Measurements from ENCODE around the gene UPF2. TPM values are rescaled to one million over a fixed set of nuclear protein-coding genes. Genes with fewer than 3 reads are reported as not detected.

The UPF2 gene
- total RNA-seq, 1 donor from 2014 or later, result 30.5 TPM

GRCh38 chr10:11959966-11960365 is 82.6 kb downstream of the UPF2 start:
- DNase-seq (ENCODE audit: low read depth), result peak; percentile 9

- DNase-seq (ENCODE audit: low read depth), result peak; percentile 91
Observed at GRCh38 chr10:11958956-11959355, 83.7 kb downstream of the UPF2 start.

GRCh38 chr10:11951695-11952094 is 90.9 kb downstream of the UPF2 start:
- no peak for DNase-seq (ENCODE audit: low read depth)

DNA sequence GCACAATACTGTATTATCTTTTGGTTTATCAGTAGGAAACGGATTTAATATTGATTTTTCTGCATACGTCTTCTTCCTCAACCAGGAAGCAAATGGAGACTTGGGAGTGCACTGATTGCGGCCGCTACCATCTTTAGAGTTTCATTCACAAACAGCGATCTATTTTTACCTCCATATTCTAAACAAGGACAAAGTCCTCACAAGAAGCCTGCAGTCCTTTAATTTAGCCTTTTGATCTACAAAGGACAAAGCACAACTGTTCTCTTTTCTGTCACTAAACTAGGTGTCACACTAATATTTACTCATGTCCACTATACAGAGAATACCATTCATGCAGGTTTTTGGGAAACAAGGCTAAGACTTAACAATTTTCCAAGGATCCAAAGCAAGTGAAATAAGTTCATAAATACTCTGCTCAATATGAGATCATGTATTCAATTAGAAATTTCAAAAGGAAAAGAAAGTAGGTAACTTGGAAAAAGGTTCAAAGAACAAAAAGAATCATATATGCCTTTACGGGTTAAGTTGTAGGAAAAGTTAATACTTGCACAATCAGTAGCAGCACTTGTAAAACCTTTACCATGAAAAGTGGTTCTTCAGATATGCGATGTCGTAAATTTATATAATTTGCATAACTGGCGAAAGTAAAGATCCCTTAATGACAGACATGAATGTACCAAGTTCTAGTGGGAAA is 92.1 kb downstream of the UPF2 start:
- no peak for DNase-seq (ENCODE audit: low read depth)

DNA sequence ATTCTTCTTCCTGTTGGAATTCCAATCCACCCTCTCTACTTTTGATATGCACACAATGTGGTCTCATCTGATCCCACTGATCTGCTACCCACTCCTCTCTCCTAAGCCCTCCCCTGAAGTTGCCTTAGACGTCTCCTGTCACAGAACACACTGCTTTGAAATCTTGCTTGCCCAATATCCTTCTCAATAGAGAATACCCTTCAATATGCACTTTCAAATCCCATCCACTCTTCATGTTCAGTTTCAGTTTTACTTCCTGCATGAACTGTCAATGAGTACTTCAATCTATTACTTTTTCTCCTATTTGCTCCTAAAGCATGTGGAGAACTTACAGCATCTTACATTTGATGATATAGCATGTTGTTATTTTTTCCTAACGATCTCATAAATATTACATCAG is 93.5 kb downstream of the UPF2 start:
- no peak for DNase-seq (ENCODE audit: low read depth)

DNA sequence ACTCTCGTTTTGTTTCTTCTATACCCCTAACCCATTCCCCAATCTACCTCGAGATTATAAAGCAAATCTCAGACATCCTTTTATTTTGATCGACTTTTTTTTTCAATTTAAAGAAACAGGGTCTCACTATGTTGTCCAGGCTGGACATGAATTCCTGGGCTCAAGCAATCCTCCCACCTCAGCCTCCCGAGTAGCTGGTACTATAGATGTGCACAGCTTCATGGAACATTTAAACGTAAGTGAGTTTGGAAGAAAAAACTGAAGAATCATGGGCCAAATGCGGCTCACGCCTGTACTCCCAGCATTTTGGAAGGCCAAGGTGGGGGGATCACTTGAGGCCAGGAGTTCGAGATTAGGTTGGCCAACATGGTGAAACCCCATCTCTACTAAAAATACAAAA is 96.0 kb downstream of the UPF2 start:
- no peak for DNase-seq (ENCODE audit: low read depth)

DNA sequence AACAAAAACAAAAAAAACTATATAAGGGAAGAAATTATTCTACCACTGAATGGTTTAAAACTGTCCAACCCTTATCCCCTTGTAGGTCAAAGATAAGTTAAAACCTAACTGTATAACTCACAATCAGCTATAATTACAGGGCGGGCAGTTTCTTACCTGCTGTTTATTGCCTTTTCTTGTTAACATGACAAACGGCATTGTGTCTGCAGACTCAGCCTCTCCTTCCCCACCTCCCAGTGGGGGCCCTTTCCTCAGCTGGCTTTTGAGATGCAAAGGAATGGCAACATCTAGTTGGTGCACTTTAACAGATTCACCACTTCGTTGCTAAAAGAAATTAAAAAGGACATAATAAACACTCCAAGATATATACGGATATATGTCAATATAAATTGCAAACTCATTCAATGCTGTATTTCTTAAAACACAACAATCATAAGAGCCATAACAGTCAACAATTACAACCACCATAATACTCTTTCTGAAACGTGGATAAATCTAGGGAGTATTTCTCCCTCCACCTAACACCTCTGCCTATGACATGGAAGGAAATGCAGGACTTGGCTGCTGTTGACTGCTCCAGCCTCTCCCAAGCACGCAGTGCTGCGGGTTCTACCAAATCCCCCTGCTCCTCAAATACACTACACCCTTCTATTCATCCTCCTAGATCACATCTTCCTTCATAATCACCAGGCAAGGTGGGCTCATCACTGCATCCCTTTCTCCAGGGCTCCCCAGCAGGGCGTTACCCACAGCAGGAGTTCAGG is 106.0 kb downstream of the UPF2 start:
- DNase-seq (ENCODE audit: low read depth), result no peak

DNA sequence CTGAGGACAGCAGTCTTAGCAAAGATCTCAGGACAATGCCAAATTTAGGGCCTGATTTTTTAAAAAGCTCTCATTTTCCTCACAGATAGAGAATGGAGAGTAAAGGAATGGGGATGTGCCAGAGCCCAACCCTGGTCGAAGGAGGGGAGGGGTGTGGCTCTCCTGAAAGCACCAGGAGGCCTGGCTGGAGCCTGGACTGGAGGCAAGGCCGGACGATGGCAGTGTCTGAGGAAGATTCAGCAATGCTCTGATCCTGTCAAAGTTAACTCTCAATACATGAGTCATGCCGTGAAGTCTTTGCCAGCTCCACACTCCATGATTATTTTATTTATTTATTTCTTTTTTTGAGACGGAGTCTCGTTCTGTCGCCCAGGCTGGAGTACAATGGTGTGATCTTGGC is 108.3 kb downstream of the UPF2 start:
- DNase-seq (ENCODE audit: low read depth), result no peak

DNA sequence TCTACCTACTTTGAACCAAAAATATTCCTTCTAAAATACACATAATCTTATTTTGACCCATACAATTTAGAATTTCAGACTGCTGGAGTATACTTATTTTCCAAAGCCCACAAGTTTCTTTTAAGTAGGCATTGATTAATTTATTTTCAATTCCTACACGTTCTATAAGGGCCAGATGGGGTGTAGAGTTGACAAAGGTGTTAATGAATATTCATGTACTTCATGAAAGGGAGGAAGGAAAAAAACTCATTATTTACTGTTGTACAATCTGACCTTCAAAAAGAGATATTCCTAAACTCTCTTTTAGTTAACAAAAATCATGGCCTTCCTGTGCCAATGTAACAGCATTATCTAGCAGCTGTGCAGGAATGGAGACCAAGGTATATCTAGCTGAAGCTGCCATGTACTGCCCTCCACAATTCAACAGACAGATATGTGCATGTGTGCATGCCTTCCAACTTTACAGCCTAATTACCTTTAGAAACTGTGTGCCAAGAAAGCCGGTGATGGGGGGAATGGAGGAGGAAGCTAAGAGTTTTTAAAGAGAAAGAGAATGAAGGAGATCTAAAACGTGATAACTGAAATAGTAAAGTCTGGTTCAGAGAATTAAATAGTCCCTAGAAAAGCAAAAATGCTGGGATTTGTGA is 108.9 kb downstream of the UPF2 start:
- no peak for DNase-seq (ENCODE audit: low read depth)

DNA sequence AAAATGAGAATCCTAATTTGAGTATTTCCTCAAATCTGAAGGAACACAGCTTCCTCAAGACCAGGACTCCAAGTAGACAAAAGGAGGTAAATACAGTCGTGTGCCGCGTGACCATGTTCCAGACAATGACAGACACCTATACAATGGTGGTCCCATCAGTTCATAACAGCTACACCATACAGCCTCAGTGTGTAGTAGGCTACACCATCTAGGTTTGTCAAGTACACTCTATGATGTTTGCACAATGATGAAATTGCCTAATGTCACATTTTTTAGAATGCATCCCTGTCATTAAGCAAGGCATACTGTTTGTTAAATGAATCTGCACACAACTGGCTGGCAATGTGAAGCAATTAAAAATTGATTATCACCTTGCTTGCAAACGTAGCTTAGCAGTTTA is 111.6 kb downstream of the UPF2 start:
- no peak for DNase-seq (ENCODE audit: low read depth)

- no peak for DNase-seq (ENCODE audit: low read depth)
Observed at GRCh38 chr10:11930312-11930978, 112.2 kb downstream of the UPF2 start.

DNA sequence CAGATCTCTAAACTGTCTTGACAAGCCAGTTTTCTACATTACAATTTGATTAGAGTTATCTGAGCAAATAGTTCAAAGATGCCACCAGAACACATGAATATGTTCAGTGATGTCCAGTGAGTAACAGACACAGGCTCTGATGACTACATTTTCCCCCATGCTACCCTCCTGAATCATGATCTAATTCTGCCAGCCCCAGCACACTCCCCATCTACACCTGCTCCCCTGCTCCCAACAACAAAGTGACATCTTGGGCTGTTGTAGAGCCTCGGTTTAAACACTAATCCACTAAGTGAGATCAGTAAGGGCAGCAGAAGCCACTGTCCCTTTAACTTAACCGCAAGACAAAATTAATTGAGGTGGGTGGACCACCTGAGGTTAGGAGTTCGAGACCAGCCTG is 114.9 kb downstream of the UPF2 start:
- no peak for DNase-seq (ENCODE audit: low read depth)

GRCh38 chr10:11921800-11922392 is 120.7 kb downstream of the UPF2 start:
- DNase-seq (ENCODE audit: low read depth), result no peak

DNA sequence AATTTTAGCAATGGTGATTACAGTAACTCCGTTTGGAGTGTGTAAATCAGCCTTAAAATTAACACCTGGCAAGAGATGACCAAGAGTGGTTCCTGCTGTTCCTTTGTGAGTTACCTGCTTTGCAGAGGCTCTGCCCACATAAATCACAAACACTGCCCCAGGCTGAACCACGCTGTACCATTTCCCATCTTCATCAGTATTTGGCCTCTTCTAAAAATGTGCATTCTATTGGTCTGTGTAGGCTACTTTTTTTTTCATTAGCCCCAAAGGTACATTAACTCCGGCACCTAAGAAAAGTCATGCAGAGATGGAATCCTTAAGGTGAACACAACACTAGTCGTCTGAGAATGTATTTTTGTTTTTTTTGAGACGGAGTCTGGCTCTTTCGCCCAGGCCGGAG is 123.3 kb downstream of the UPF2 start:
- no peak for DNase-seq (ENCODE audit: low read depth)

- DNase-seq (ENCODE audit: low read depth), result no peak
Observed at GRCh38 chr10:11918384-11918783, 124.2 kb downstream of the UPF2 start.

GRCh38 chr10:11913079-11913641 is 129.4 kb downstream of the UPF2 start:
- DNase-seq (ENCODE audit: low read depth), result no peak

DNA sequence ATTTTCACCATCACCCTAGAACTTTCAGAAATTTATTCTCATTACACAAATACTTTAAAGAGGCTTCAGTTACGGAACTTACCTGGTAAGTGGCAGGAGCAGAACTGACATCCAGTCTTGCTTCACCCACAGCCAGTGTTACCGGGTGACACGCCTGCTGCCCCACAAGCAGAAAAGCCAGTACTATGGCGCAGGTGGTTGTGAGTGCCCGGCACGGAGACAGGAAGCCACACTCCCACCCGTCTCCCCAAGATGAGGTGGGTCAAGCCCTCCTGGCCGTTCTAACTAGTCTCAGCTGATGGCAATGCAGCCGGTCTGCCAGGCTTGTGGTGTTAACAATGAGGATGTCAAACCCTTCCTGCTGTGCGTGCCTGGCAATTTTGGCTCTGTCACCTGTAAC is 132.5 kb downstream of the UPF2 start:
- no peak for DNase-seq (ENCODE audit: low read depth)

DNA sequence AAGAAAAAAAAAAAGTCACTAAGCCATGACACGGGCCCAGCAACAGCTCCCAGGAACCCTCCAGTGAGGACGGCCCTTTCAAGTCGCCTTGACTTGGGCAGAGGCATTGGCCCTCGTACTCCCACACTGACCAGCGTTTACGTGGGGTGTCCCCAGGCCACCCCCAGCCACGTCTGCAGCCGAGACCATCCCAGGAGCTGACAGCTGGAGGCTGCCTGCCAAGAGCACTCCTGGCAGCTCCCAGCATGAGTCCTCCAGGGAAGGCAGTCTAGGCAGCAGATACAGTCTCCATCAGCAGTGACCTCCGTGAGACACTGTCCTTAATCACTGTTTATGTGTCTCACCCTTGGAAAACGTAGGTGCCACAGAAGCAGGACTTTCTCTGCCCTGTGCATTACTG is 133.0 kb downstream of the UPF2 start:
- no peak for DNase-seq (ENCODE audit: low read depth)

- DNase-seq (ENCODE audit: low read depth), result no peak
Observed at GRCh38 chr10:11908991-11909390, 133.6 kb downstream of the UPF2 start.

DNA sequence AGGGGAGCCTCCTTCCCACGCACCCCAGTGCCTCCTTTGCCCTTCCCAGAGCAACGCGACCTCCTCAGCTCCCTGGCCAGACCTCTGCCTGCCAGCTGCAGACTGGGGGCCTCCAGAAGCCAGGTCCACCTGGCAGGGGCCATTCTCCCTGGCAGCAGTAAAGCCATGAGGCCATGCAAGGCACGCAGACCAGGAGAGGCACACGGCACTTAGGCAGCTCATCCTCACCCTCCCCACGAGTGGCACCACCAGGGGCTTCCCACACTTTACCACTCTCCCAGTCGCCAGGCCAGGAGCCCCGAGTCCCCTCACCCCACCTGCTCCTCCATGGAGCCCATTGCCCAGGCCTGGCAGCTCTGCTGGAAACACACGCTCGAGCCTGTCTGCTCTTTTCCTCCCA is 134.1 kb downstream of the UPF2 start:
- DNase-seq (ENCODE audit: low read depth), result no peak

- no peak for DNase-seq (ENCODE audit: low read depth)
Observed at GRCh38 chr10:11907914-11908313, 134.7 kb downstream of the UPF2 start.

DNA sequence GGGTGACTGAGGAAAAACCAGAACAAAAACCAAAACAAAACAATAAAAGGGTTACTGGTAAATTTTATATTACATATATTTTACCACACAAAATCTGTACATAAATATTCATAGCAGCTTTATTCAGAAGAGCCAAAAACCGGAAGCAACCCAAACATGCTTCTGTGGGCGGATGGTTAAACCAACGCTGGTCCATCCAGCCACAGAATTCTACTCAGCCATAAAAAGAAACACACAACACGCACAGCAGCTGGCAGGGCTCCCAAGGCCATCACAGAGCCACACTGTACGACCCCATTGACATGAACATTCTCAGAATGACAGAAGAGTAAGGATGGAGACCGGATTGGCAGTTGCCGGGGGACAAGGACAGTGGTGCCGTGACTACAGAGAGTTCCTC is 135.9 kb downstream of the UPF2 start:
- no peak for DNase-seq (ENCODE audit: low read depth)
